ENCODE measurements around the gene IL20RA. TPM values are rescaled to one million over a fixed set of nuclear protein-coding genes. Genes with fewer than 3 reads are reported as not detected.

The IL20RA gene
- total and polyA plus RNA-seq, 2 of the 8 experiments (the other 6 are each of a cell fraction or from before 2014, with no cell fraction given), result 1.3 to 1.7 TPM

DNA sequence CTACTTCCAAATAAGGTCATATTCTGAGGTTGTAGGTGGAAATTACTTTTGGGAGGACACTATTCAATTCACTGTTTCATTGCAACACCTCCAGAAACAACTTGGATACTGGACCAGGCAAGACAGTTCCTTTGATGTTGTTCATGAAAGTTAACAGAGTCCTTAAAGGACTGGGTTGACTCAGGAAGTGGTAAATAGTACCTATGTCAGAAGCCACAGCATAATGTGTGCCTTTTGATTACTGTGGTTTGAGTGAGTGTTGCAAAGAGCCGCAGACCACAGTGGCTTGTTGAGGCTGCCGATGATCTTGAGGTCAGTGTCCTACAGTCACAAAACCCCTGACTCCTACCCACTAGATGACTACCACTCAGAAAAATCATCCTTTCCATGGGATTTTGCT lies 10.9 kb downstream of the IL20RA start:
- Histone ChIP-seq H2AK5ac (ENCODE audit: low read depth, low read length) (no peak overlapping the region), H3K23ac (ENCODE audit: insufficient read length) (no peak overlapping the region), H3K27ac (ENCODE audit: low read depth, low read length) (no peak overlapping the region), H4K8ac (ENCODE audit: extremely low read depth, insufficient read depth, low read length) (no peak overlapping the region; the same call in 1 of the 2 replicates), H3K9ac (replicated peaks in 1 of 4; ENCODE audit: extremely low read depth in 1 of 4, low read depth in 3 of 4, low read length in 3 of 4) (no peak overlapping the region), H3K27me3 (replicated peaks in 1 of 4; ENCODE audit: control insufficient read depth in 3 of 4, extremely low read depth in 1 of 4, insufficient read depth in 3 of 4, low read length in 3 of 4) (no peaks in the 10 kb centered on the region), H4K5ac (ENCODE audit: insufficient read length, low read depth, low read length) (no peak overlapping the region), H3K4me2 (ENCODE audit: insufficient read depth in 1 of 2, low read depth in 2 of 2, low read length in 2 of 2) (no peak overlapping the region), H3K14ac (ENCODE audit: insufficient read length) (no peak overlapping the region), H3K23me2 (ENCODE audit: low read depth, low read length) (no peaks in the 10 kb centered on the region), H3K56ac (replicated peaks; ENCODE audit: insufficient read length, low read depth, low read length) (no peak overlapping the region), H3K79me2 (ENCODE audit: control insufficient read depth in 1 of 2, insufficient read depth in 2 of 2, low read length in 2 of 2) (no peaks in the 10 kb centered on the region), H3K9me3 (ENCODE audit: insufficient read depth in 2 of 2, low read depth in 1 of 2, low read length in 1 of 2) (no peaks in the 10 kb centered on the region), H4K20me1 (replicated peaks in 1 of 2; ENCODE audit: control insufficient read depth in 1 of 2, insufficient read depth in 2 of 2, low read length in 2 of 2) (no peaks in the 10 kb centered on the region), H2BK120ac (replicated peaks; ENCODE audit: low read depth, low read length) (no peak overlapping the region), H2BK15ac (ENCODE audit: low read length) (no peak overlapping the region), H4K91ac (replicated peaks; ENCODE audit: insufficient read length, low read length) (no peak overlapping the region), H2BK12ac (ENCODE audit: low read depth, low read length) (no peak overlapping the region), H3K4me3 (ENCODE audit: extremely low read depth in 1 of 4, insufficient read depth in 2 of 4, low read depth in 3 of 4, low read length in 4 of 4) (no peak overlapping the region), H3K79me1 (ENCODE audit: low read depth, low read length) (no peaks in the 10 kb centered on the region), H3K18ac (ENCODE audit: extremely low read depth, low read length) (no peak overlapping the region), H2BK5ac (ENCODE audit: low read depth, low read length) (no peak overlapping the region), H2BK20ac (ENCODE audit: low read length) (no peak overlapping the region), H3K36me3 (ENCODE audit: control insufficient read depth in 2 of 4, insufficient read depth in 4 of 4, low read length in 3 of 4) (no peaks in the 10 kb centered on the region), H3K4ac (replicated peaks; ENCODE audit: insufficient read length, low read depth, low read length) (no peak overlapping the region), H2AFZ (ENCODE audit: low read length) (no peak overlapping the region), H3K4me1 (replicated peaks in 1 of 4; ENCODE audit: control insufficient read depth in 3 of 4, insufficient read depth in 4 of 4, low read length in 3 of 4) (no peaks in the 10 kb centered on the region)
- ChIA-PET POLR2A (ENCODE audit: partially characterized antibody) (no interaction called here), CTCF (ENCODE audit: partially characterized antibody) (interaction anchor here (0.6 to 1.6 kb wide), 3 partner anchors 12 to 718 kb away, joined by 3 to 4 read pairs (median 3); no protein-coding TSS in a partner anchor)
- DNase-seq (ENCODE audit: low read depth in 1 of 2, low spot score in 2 of 2) (no peak), FAIRE-seq (no peak)
- WGBS, 2 experiments (ENCODE audit: extremely low coverage in 1 of 2, insufficient coverage in 1 of 2, insufficient read length in 1 of 2, insufficient replicate concordance in 2 of 2, low coverage in 1 of 2, low lambda C conversion rate in 2 of 2, missing lambda C conversion rate in 1 of 2), result 100% methylated on average over 2 of the region's 2 CpGs; no CpG with 5 or more reads in 1 of the 2 experiments
- TF ChIP-seq SUZ12 (IDR thresholded peaks at IDR 0.05; ENCODE audit: low read length) (no peak), SIN3A (conservative IDR thresholded peaks at IDR 0.05 in 1 of 2, IDR thresholded peaks at IDR 0.05 in 1 of 2; ENCODE audit: low read depth in 1 of 2, low read length in 2 of 2) (no peak), EP300 (IDR thresholded peaks at IDR 0.05; ENCODE audit: borderline replicate concordance in 1 of 2, low read depth in 2 of 2, low read length in 2 of 2) (no peak), USF2 (IDR thresholded peaks at IDR 0.05; ENCODE audit: low read length) (no peak), POLR2AphosphoS5 (IDR thresholded peaks at IDR 0.05; ENCODE audit: low read depth, low read length) (no peak), NANOG (IDR thresholded peaks at IDR 0.05; ENCODE audit: insufficient read depth, low read depth, low read length, poor library complexity, severe bottlenecking) (no peak), SP2 (IDR thresholded peaks at IDR 0.05; ENCODE audit: low read length) (no peak), RBBP5 (IDR thresholded peaks at IDR 0.05; ENCODE audit: borderline replicate concordance, low read depth, low read length) (no peak), TAF1 (IDR thresholded peaks at IDR 0.05; ENCODE audit: low read depth, low read length) (no peak), CTCF (IDR thresholded peaks at IDR 0.05; ENCODE audit: control extremely low read depth in 1 of 3, insufficient read depth in 1 of 3, low read depth in 1 of 3, low read length in 3 of 3) (no peak)
